GM23248 (cell line): Measurements from ENCODE around the gene PPFIBP1. TPM values are rescaled to one million over a fixed set of nuclear protein-coding genes. Genes with fewer than 3 reads are reported as not detected.

ENCODE experiments used
- DNase-seq: peaks from one replicate; pipeline ENCODE4 v3.0.0-alpha.2; 2015
- H2AFZ ChIP-seq: fragments of 200-600 bp; sonication (generic); 2 replicates; pipeline ENCODE4 v1.6.1; 2016; ENCODE audit warnings: antibody characterized with exemption
- H3F3A ChIP-seq: fragments of 200-600 bp; sonication (generic); 2 replicates; pipeline ENCODE4 v1.6.1; 2016; ENCODE audit warnings: mild to moderate bottlenecking, antibody characterized with exemption, mixed run types; ENCODE audit not compliant: insufficient read depth
- H3K27ac ChIP-seq: fragments of 200-600 bp; sonication (generic); 2 replicates; pipeline ENCODE4 v1.5.1; 2016; ENCODE audit warnings: mild to moderate bottlenecking
- H3K27me3 ChIP-seq: fragments of 200-600 bp; sonication (generic); replicated peaks from 2 replicates; pipeline ENCODE4 v1.6.1; 2016; ENCODE audit warnings: mild to moderate bottlenecking; ENCODE audit not compliant: insufficient read depth
- H3K36me3 ChIP-seq: fragments of 200-600 bp; sonication (generic); 2 replicates; pipeline ENCODE4 v1.6.1; 2016; ENCODE audit warnings: low read depth, mild to moderate bottlenecking
- H3K4me1 ChIP-seq: fragments of 200-600 bp; sonication (generic); 2 replicates; pipeline ENCODE4 v1.6.1; 2016; ENCODE audit warnings: mild to moderate bottlenecking; ENCODE audit not compliant: insufficient read depth
- H3K4me2 ChIP-seq: fragments of 200-600 bp; sonication (generic); one replicate; pipeline ENCODE4 v1.6.1; 2016; ENCODE audit warnings: mild to moderate bottlenecking; ENCODE audit not compliant: unreplicated experiment
- H3K4me3 ChIP-seq: fragments of 200-600 bp; sonication (generic); 2 replicates; pipeline ENCODE4 v1.5.1; 2016; ENCODE audit warnings: mild to moderate bottlenecking
- H3K79me2 ChIP-seq: fragments of 200-600 bp; sonication (generic); 2 replicates; pipeline ENCODE4 v1.6.1; 2016; ENCODE audit warnings: mild to moderate bottlenecking; ENCODE audit not compliant: insufficient read depth
- H3K9ac ChIP-seq: fragments of 200-600 bp; sonication (generic); 2 replicates; pipeline ENCODE4 v1.6.1; 2016; ENCODE audit warnings: mild to moderate bottlenecking
- H3K9me2 ChIP-seq: fragments of 200-600 bp; sonication (generic); 2 replicates; pipeline ENCODE4 v1.6.1; 2016; ENCODE audit warnings: mixed run types, mild to moderate bottlenecking, moderate library complexity; ENCODE audit not compliant: insufficient read depth
- H3K9me3 ChIP-seq: fragments of 200-600 bp; sonication (generic); one replicate; pipeline ENCODE4 v1.6.1; 2017; ENCODE audit warnings: low read depth
- H4K20me1 ChIP-seq: fragments of 200-600 bp; sonication (generic); 2 replicates; pipeline ENCODE4 v1.6.0; 2016; ENCODE audit not compliant: insufficient read depth
- EZH2 ChIP-seq: fragments of 200-600 bp; sonication (generic); IDR thresholded peaks from 2 replicates; pipeline ENCODE4 v1.6.1; 2018; ENCODE audit warnings: antibody characterized with exemption, mild to moderate bottlenecking; ENCODE audit not compliant: insufficient read depth, poor library complexity, severe bottlenecking
- EZH2phosphoT487 ChIP-seq: fragments of 200-600 bp; sonication (generic); IDR thresholded peaks from 2 replicates; pipeline ENCODE4 v1.6.1; 2018; ENCODE audit warnings: antibody characterized with exemption, moderate library complexity, mild to moderate bottlenecking, low read depth; ENCODE audit not compliant: insufficient read depth
- WGBS, 2 experiments: methylation state at CpG; one replicate each; pipeline ENCODE4 v1.1.6; 2015 to 2017; ENCODE audit warnings: low lambda C conversion rate in 2 of 2, low coverage in 1 of 2; ENCODE audit errors: missing lambda C conversion rate in 2 of 2; 5-methylcytosine and 5-hydroxymethylcytosine counted together
- in situ Hi-C: fragments of 300-500 bp; cut with MboI; formaldehyde crosslinking; loops from 2 replicates; pipeline ENCODE4 v1.15.0; 2020
- polyA plus RNA-seq: library from polyadenylated mRNA; unstranded; fragments of >200 nt; fragmentation: Nextera tagmentation; extraction: Ambion mirVana; gene quantifications from 2 replicates; pipeline ENCODE4 v1.2.1, GENCODE V29; 2016
- total RNA-seq: library from RNA; depleted of rRNA; stranded (reverse); fragments of >200 nt; shearing (Covaris generic); gene quantifications from 2 replicates; pipeline ENCODE4 v1.2.3, GENCODE V29; 2014

Gene PPFIBP1
- total and polyA plus RNA-seq, 2 experiments from 2014 or later = 86.0 to 101 TPM

- in situ Hi-C loops = no loop called here
- Histone ChIP-seq H3K27ac (no peak overlapping the region), H3K4me1 (no peaks in the 10 kb centered on the region), H3K36me3 (peaks cover 75% of the 10 kb centered on the region), H3K27me3 (no peaks in the 10 kb centered on the region), H3K79me2 (0 out of 2 replicates have a peak, but pooled peaks cover 4% of the 10 kb centered on the region), H2AFZ (no peak overlapping the region), H3K9me3 (no peaks in the 10 kb centered on the region), H3K4me2 (no peak overlapping the region), H3K4me3 (no peak overlapping the region), H3K9me2 (no peaks in the 10 kb centered on the region), H3F3A (peaks cover 9% of the 10 kb centered on the region), H4K20me1 (no peaks in the 10 kb centered on the region), H3K9ac (no peak overlapping the region)
- TF ChIP-seq EZH2phosphoT487 (no peak), EZH2 (no peak)
- 24 to 33% methylated on average over 3 of the region's 3 CpGs for WGBS, 2 experiments
- DNase-seq = no peak
Measured at GRCh38 chr12:27673101-27673718, 149.2 kb downstream of the PPFIBP1 start.

- Histone ChIP-seq H3K4me2 (no peak overlapping the region), H3K9me3 (no peaks in the 10 kb centered on the region), H3F3A (peaks cover 11% of the 10 kb centered on the region), H3K4me1 (no peaks in the 10 kb centered on the region), H4K20me1 (no peaks in the 10 kb centered on the region), H2AFZ (no peak overlapping the region), H3K79me2 (no peaks in the 10 kb centered on the region), H3K27ac (no peak overlapping the region), H3K9ac (no peak overlapping the region), H3K27me3 (no peaks in the 10 kb centered on the region), H3K36me3 (peaks cover 72% of the 10 kb centered on the region), H3K4me3 (no peak overlapping the region), H3K9me2 (no peaks in the 10 kb centered on the region)
- TF ChIP-seq EZH2 = no peak
- TF ChIP-seq EZH2phosphoT487 = no peak
- DNase-seq = no peak
- 60 to 75% methylated on average over 2 of the region's 2 CpGs for WGBS, 2 experiments
- in situ Hi-C loops = no loop called here
Measured at GRCh38 chr12:27674989-27675388, 151.0 kb downstream of the PPFIBP1 start.

DNA sequence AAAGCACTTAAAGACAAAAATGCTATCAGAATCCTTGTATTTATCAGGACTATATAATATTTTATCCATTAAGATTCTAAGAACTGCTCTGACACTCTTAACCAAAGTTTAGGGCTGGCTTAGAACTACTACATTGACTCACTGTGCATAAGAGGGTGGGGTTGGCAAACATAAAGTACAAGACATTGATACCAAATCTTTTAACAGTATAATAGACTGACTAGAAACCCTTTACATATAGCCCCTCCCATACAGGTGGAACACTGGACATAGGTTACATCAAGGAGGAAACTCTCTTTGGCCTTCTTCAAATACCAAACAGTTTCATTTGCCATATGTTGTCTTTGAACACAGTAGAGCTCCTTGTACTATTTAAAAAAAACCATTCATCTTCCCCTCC is 156.6 kb downstream of the PPFIBP1 start:
- 0 out of 2 replicates have a peak, but pooled peaks cover 3% of the 10 kb centered on the region for H3K4me1 ChIP-seq
- no peak overlapping the region for H3K9ac ChIP-seq
- no peak overlapping the region for H3K4me3 ChIP-seq
- H4K20me1 ChIP-seq = no peaks in the 10 kb centered on the region
- peaks cover 40% of the 10 kb centered on the region for H3F3A ChIP-seq
- H3K79me2 ChIP-seq = no peaks in the 10 kb centered on the region
- TF ChIP-seq EZH2 (no peak), EZH2phosphoT487 (no peak)
- H3K9me2 ChIP-seq = no peaks in the 10 kb centered on the region
- H3K36me3 ChIP-seq = peaks cover 79% of the 10 kb centered on the region
- no peak for DNase-seq
- H3K27me3 ChIP-seq = no peaks in the 10 kb centered on the region
- no peak overlapping the region for H3K27ac ChIP-seq
- in situ Hi-C loops = no loop called here
- H2AFZ ChIP-seq = no peak overlapping the region
- no peaks in the 10 kb centered on the region for H3K9me3 ChIP-seq
- H3K4me2 ChIP-seq = no peak overlapping the region

DNA sequence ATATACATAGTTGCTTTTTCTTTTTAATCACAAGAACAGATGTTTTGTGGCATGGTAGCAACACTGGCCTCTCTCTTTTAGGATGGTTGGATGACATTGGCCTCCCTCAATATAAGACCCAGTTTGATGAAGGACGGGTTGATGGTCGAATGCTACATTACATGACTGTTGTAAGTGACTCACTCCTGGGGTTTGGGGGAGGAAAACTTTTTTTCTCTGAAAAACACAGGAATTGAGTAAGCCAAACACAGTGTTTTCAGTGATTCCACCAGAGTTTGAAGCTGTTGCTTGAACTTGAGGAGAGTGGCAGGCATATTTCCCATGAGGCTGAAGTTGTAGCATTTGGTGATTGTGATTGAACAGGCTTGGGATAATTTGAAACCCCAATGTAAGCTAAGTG is 158.5 kb downstream of the PPFIBP1 start:
- 0 out of 2 replicates have a peak, but pooled peaks cover 3% of the 10 kb centered on the region for H3K4me1 ChIP-seq
- H3K4me3 ChIP-seq = no peak overlapping the region
- H3K36me3 ChIP-seq = peaks cover 87% of the 10 kb centered on the region
- peaks cover 40% of the 10 kb centered on the region for H3F3A ChIP-seq
- H4K20me1 ChIP-seq = no peaks in the 10 kb centered on the region
- WGBS, 2 experiments = 68 to 76% methylated on average over 2 of the region's 2 CpGs
- H3K27me3 ChIP-seq = no peaks in the 10 kb centered on the region
- in situ Hi-C loops = no loop called here
- no peak for TF ChIP-seq EZH2phosphoT487
- no peak for TF ChIP-seq EZH2
- no peak overlapping the region for H3K4me2 ChIP-seq
- peak overlapping the region; percentile 45 for H3K27ac ChIP-seq
- H3K9me2 ChIP-seq = no peaks in the 10 kb centered on the region
- H3K9me3 ChIP-seq = no peaks in the 10 kb centered on the region
- peak; percentile 52 for DNase-seq
- no peak overlapping the region for H3K9ac ChIP-seq
- no peak overlapping the region for H2AFZ ChIP-seq
- H3K79me2 ChIP-seq = no peaks in the 10 kb centered on the region

DNA sequence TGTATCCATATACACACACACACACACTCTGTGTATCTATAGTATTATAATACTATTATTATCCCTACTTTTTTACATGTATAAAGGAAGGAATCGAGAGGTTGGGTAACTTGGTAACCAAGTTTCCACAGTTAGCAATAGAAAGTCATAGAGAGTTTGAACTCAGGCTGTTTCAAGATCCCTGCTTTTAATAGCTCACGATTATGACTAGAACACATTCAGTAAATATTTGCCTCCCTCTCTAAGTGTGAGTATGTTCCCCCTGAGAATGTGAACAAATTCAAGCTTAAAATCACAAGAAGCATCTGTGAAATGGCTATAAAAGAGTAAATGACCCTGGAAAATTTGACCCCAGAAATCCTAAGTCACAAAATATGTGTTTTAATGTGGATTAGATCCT is 161.3 kb downstream of the PPFIBP1 start:
- Histone ChIP-seq H3F3A (peaks cover 27% of the 10 kb centered on the region), H3K4me1 (0 out of 2 replicates have a peak, but pooled peaks cover 3% of the 10 kb centered on the region), H3K9ac (no peak overlapping the region), H3K27me3 (no peaks in the 10 kb centered on the region), H3K36me3 (peaks cover 87% of the 10 kb centered on the region), H3K9me2 (no peaks in the 10 kb centered on the region), H3K4me3 (no peak overlapping the region), H3K27ac (no peak overlapping the region), H3K4me2 (no peak overlapping the region), H4K20me1 (no peaks in the 10 kb centered on the region), H3K79me2 (no peaks in the 10 kb centered on the region), H2AFZ (no peak overlapping the region), H3K9me3 (no peaks in the 10 kb centered on the region)
- DNase-seq = no peak
- WGBS, 2 experiments = 78 to 84% methylated on average over 2 of the region's 2 CpGs
- in situ Hi-C loops = no loop called here
- no peak for TF ChIP-seq EZH2
- no peak for TF ChIP-seq EZH2phosphoT487
